Measurements from ENCODE around the gene MRPL58.

The MRPL58 gene

GRCh38 chr17:74979408-74980146, 32.9 kb upstream of the MRPL58 start:
- TF ChIP-seq, protein P1, sequence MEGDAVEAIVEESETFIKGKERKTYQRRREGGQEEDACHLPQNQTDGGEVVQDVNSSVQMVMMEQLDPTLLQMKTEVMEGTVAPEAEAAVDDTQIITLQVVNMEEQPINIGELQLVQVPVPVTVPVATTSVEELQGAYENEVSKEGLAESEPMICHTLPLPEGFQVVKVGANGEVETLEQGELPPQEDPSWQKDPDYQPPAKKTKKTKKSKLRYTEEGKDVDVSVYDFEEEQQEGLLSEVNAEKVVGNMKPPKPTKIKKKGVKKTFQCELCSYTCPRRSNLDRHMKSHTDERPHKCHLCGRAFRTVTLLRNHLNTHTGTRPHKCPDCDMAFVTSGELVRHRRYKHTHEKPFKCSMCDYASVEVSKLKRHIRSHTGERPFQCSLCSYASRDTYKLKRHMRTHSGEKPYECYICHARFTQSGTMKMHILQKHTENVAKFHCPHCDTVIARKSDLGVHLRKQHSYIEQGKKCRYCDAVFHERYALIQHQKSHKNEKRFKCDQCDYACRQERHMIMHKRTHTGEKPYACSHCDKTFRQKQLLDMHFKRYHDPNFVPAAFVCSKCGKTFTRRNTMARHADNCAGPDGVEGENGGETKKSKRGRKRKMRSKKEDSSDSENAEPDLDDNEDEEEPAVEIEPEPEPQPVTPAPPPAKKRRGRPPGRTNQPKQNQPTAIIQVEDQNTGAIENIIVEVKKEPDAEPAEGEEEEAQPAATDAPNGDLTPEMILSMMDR (conservative IDR thresholded peaks at IDR 0.05): no peak
- no peak for TF ChIP-seq ZFX (IDR thresholded peaks at IDR 0.05)
- no peak overlapping the region for H3K27ac ChIP-seq

DNA sequence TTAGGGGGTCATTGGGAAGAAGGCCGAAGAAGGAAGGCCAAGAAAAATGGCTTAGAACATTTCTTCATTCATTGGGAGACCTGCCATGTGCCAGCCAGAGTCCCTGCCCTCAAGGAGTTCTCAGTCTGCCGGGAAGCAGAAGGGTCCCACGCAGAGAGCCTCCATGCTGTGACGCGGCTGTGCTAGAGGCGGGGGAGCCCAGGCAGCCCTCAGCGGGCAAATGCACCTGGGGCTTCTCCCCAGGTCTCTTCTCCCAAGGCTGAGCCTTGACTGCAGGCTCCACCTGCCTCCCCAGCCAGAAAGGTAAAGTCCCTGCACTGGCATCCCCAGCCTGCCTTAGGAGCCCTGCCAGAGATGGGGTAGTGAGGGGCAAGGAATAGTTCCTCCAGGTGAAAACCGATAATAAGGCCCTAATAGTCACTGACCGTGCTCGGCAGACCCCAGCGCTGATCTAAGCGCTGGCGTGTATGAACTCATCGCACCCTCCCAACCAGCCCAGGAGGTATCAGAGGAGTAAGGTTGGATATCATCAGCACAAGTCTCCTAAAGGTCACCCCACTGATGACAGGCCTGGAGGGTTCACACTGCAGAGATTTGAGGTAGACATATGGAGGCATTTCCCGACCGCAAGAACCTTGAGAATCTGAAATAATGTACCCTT, 31.0 kb upstream of the MRPL58 start:
- TF ChIP-seq, protein P1 (conservative IDR thresholded peaks at IDR 0.05): no peak
- TF ChIP-seq ZFX (IDR thresholded peaks at IDR 0.05): no peak
- H3K27ac ChIP-seq: peak overlapping the region; percentile 86

DNA sequence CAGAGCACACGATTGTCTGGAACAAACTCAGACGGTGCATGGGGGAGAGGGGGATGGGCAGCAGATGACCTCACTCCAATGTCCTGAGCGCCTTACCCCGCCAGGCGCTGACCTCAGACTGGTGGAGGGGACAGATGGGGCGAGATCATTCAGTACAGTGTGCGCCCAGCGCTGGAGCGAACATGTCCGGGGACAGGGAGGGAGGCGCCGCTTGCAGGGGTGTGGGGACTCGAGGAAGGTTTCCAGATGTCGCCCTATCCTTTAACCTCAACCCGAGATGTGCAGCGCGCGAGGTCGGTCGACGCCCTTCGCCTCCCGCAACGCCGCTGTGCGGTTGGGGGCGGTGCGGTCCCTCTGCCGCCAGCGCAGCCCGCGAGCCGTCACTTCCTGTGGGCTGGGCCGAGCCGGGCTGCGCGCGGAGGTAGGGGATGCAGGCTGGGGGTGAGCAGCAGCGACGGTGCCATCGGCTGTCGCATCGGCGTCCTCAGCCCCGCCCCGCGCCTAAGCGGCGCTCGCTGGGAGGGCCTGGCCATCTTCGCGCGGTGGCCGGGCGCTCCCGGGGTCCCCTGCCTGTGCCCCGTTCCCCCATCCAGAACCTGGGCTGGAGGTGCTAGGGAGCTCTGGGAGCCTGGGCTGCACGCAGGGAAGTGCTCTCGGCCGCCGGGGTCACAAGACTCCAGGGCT, 30.3 kb upstream of the MRPL58 start:
- TF ChIP-seq, protein P1 (conservative IDR thresholded peaks at IDR 0.05): no peak
- peak; percentile 13; the same call in 1 of the 2 replicates for TF ChIP-seq ZFX (IDR thresholded peaks at IDR 0.05)
- peak overlapping the region; percentile 86 for H3K27ac ChIP-seq

DNA sequence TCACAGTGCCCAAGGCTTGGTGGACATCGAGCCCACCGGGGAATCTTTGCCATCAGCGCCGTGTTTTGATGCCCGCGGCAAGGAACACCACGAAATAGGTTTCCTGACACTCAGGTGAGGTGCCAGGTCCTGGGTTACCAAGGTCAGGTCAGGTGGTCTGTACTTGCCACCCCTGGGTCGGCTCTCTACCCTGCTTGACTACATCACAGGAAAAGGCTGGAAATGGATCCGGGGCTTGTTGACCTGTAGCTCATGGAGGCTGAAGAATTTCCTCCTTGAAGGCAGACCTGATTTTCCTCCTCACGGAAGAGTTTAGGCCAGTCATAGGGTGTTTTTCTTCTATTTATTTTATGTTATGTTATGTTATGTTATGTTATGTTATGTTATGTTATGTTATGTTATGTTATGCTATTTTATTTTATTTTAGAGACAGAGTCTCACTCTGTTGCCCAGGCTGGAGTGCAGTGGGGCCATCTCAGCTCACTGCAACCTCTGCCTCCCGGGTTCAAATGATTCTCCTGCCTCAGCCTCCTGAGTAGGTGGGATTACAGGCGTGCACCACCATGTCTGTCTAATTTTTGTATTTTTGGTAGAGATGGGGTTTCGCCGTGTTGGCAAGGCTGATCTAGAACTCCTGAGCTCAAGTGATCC, 29.7 kb upstream of the MRPL58 start:
- H3K27ac ChIP-seq: peak overlapping the region; percentile 86

DNA sequence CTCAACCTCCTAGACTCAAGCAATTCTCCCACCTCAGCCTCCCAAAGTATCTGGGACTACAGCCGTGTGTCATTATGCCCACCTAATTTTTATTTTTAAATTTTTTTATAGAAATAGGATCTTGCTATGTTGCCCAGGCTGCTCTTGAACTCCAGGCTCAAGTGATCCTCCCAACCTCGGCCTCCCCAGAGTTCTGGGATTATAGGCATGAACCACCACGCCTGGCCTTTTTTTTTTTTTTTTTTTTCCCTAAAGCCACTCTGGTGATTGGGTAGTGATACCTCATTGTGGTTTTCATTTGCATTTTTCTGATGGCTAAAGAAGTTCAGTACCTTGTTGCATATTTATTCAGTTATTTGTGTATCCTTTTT, 26.3 kb upstream of the MRPL58 start:
- no peak overlapping the region for H3K27ac ChIP-seq
- no peak for TF ChIP-seq ZFX (IDR thresholded peaks at IDR 0.05)
- TF ChIP-seq, protein P1 (conservative IDR thresholded peaks at IDR 0.05): no peak

GRCh38 chr17:74987418-74987908, 25.0 kb upstream of the MRPL58 start, which contains the start of gene CDR2L:
TSS of gene CDR2L (plus strand) at chr17:74987632. CDS start at chr17:74988044, 412 bp downstream.
- no peak for TF ChIP-seq ZFX (IDR thresholded peaks at IDR 0.05)
- TF ChIP-seq, protein P1 (conservative IDR thresholded peaks at IDR 0.05): no peak
- H3K27ac ChIP-seq: peak within 1 kb of the TSS; percentile 84

DNA sequence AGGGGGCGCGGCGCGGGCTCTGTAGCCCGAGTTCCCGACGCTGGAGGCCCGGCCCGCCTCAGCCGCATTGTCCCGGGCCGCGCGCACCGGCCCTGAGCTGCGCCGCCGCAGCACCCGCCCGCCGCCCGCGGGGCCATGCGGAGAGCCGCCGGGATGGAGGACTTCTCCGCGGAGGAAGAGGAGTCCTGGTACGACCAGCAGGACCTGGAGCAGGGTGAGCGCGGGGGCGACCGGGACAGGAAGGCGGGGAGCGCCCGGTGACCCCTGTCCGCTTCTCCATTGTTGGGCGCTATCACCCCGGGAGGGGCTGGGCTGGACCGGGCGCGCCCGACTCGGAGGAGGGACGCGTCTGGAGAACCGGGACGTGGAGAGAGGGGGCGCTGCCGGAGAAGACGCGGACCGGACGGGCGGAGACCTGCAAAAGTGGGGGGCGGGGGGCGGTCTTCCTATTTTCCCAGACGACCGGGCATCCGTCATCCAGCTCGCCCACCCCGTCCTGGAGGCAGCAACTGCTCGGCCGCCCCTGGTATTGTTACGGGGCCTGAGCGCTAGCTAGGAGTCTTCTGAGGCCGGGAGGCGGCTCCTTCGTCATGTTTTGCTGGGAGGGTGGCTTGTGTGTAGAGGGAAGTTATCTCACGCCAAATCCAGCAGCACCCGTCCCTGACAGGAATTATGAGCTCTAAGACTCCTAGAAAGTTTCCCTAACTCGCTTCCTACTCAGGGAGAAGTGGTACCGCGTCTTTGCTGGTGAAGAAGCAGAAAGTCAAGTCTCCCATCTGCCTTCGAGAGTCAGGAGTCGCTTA, 24.4 kb upstream of the MRPL58 start:
- peak overlapping the region; percentile 84 for H3K27ac ChIP-seq
- peak; percentile 81; the same call in 1 of the 2 replicates for TF ChIP-seq ZFX (IDR thresholded peaks at IDR 0.05)
- TF ChIP-seq, protein P1 (conservative IDR thresholded peaks at IDR 0.05): peak; percentile 53
